ENCODE data around the gene AMBRA1.

- TF ChIP-seq TCF4 (CRISPR knock-in tag; IDR thresholded peaks at IDR 0.05; ENCODE audit: borderline replicate concordance), result no peak
- TF ChIP-seq ARNTL (CRISPR knock-in tag; IDR thresholded peaks at IDR 0.05; ENCODE audit: borderline replicate concordance, low read depth), result no peak
- no peak for TF ChIP-seq ISL1 (CRISPR knock-in tag; IDR thresholded peaks at IDR 0.05)
- TF ChIP-seq TOX (CRISPR knock-in tag; IDR thresholded peaks at IDR 0.05; ENCODE audit: borderline replicate concordance), result no peak
- no peak for TF ChIP-seq ZFP30 (CRISPR knock-in tag; IDR thresholded peaks at IDR 0.05)
Measured at GRCh38 chr11:46351606-46352005, 242.2 kb downstream of the AMBRA1 start.

Data from SK-N-SH treated with all-trans-retinoic acid at 6 μM for 48 hours (cell line).